Activated T-helper 9 cell treated with anti-CD3 and anti-CD28 coated beads, Interleukin-2, amount 50 U/mL, for 16 hours (primary cell): ENCODE measurements around the gene POMC.
"Not testable (repeated sequence)": the region's sequence is repeated elsewhere in the genome, so short reads cannot be mapped to it uniquely, and the experiment has no call there.

Experiments used
- DNase-seq: peaks from one replicate; pipeline ENCODE4 v3.0.0-alpha.2; 2020; ENCODE audit warnings: low read depth

The POMC gene

DNA sequence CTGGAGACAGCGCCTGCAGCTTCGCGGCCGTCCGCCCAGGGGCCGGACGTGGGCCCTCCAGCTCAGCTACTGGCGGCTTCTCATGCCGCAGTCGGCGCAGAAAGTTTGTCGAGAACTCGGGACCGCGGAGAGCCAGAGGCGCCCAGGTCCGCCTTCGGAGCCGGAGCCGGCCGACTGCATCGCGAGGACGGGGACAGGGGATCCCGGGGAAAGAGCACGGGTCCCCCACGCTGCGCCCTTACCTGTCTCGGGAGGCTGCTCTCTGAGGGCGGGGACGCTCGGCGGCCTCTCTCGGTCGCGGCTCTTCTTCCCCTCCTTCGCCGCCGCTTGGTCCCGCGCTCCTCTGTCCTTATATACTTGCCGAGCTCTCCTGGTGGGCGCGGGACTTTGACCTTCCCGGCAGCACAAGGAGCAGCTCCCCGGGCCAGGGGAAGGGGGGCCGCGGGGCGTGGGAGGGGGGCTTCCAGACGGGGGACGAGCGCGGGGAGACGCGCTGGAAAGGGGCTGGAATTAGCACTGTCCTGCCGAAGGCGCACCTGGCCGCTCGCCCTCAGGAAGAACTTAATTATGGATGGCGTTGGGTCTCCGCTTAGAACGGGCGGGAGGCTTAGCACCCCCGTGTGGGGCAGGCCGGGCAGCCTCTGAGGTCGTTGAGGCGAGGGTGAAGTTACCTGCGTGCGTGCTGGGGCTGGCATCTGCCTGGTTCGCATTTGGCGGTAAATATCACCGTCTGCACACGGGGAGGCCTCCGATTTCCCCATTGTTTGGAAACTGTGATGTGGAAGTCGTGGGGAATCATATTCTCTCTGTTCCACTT is at the start of gene POMC:
Gene POMC, minus strand, starts transcription at position 325 of the 817 bp plus-strand sequence. CDS start 3,808 bp downstream, outside the sequence.
- peak; percentile 5 for DNase-seq

DNA sequence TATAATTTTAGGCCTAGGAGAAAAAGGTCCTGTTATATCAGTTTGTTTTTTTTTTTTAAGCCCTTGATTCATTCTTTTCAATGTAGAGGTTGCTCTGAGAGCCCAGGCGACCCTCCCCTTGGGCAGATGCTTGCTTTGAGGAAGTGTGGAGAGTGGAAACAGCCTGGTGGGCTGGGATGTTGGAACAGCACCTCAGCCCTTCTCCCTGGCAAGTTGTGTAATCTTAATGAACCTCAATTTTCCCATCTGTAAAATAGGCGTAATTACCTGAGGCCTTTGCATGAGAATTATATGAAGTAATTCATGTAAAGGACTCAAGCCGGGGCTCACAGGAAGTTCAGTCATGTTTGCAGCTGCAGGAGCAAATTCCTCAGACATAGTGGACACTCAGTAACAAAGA is 49.7 kb upstream of the POMC start:
- DNase-seq = no peak

DNA sequence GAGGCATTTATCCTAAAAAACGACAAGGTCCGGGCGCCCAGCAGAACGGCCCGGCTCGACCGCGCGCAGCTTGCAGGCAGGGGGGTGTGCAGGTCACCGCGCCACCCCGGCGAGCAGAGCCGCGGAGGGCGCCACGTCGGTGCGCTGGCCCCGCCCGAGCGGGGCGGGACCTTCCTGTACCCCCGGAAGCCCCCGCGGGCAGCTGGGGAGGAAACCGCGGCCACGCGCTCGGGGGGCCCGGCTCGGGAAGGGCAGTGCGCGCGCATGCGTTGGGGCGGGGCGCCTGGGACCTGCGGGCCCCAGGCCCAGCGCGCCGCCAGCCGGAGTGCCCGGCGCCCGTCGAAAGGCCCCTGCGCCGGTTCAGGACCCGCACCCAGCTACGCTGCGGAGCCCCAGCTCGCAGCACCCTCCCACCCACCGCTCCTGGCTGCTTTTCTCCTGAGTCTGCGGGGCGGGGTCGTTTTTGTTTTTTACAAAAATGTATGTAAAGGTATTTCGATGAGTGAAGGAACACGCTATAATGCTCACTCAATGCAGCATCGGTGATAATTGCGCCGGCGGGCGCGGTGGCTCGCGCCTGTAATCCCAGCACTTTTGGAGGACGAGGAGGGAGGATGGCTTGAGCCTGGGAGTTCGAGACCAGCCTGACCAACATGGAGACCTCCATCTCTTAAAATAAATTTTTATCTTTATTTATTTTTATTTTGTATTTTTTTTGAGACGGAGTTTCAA is 47.7 kb upstream of the POMC start:
- DNase-seq = peak; percentile 78

DNA sequence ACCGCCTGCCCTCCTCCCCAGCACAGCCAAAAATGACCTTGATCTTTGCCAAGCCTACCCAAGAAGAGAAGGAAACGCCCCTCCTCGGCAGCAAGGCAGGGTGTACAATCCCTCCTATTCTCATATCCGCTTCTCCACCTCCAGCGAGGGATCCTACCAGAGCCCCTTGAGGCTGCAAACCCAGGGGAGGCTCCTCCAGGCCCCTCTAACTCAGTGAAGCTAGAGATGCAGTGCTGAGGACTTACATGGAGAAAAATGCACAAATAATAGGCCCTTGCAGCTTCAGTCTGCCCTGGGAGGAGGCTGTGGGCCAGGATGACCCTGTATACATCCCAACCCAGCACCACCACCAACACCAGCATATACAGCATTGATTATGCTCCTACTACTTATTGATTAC is 46.9 kb upstream of the POMC start:
- DNase-seq = no peak

DNA sequence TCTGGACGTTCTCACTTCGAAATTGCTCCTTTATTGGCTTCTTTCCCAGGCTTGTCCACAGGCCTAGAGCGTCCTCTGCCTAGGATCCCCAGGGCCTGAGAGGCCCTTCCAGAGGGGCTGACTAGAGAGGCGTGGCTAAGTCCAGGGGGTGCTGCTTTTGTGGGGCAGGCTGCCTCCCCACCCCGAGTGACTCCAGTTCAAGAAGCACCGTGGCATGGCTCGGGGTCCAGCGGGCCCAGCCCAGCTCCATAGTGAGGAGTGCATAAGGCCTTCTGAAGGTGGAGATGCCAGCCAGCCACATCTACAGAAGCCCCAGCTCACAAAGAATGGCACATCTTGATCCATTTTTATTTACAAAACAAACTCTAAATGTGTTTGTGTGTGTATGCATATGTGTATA is 44.8 kb upstream of the POMC start:
- DNase-seq = no peak

DNA sequence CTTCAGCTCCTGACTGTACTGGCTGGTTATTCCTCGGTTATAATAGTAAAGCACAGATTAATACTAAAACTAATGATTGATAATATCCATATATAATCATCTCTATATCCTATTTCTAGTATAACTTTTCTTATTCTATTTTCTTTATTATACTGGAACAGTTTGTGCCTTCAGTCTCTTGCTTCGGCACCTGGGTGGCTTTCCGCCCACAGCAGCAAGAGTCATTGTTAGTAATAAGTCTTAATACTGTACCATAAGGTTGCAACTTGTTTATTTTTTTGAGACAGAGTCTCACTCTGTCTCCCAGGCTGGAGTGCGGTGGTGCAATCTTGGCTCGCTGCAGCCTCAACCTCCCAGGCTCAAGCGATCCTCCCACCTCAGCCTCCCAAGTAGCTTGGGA is 42.5 kb upstream of the POMC start:
- DNase-seq = not testable (repeated sequence)

DNA sequence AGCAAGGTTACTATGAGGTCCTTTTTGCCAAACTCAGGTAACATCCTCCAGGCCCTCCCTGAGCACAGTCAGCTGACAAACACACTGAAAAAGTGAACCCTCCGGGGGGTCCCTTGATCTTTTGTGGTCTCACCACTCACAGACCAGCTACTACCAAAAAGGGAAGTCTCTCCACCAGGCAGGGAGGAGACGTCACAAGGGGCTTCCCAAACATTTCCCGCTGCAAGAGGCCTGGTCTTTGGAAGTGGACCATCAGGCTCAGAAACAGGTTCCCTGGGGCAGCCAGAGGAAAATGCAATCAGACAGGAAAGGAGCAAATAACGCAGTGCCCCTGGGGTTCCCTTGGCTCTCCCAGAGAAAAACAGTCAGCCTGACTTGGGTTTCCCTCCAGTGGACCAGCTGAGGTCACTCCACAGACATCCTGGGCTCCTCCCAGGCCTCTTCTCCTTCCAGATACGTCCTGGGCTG is 38.7 kb upstream of the POMC start:
- no peak for DNase-seq

DNA sequence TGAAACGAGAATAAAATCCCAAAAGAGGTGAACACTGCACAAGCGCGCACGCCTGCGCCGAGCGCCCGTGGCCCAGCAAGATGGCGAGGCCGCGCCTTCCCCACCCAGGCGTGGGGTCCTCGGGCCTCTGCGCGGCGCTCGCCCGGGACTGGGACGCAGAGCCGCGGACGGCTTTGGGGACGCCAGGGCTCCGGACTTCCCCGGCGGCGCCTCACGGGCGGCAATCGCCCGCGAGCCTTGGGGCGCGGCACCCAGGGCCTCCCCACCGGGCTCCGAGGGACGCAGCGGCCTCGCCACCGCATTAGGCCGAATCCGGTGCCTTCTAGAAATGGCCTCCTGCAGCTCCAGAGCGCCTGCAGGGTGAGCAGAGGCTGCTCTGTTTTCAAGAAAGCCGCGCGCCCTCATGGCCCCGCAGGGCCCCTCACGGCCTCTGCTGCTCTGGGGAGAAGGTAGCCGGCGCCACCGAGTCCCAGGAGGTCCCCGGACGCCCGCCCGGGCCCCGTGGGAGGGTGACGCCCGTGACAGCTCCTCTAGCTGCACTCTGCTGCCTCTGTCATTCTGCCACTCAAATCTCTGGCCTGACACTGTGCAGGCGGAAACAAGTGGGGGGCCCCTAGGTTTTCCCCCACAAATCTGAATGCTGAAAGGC is 35.9 kb upstream of the POMC start:
- no peak for DNase-seq

DNA sequence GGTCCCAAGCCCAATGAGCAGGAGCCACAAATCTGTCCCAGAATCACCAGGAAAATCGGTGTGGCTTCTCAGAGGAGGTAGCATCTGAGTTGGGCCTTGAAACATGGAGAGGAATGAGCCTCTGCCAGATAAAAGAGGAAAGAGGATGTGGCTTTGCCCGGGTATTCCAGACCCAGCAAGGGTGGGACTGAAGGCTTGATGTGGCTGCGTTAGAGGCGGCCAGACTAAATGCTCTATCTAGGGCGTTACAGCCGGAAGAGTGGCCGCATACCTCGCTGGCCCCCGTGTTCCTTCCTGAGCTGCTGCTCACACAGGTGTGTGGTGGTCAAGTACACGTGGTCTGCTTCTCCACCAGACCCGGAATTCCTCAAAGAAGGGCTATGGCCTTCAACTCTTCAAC is 33.9 kb upstream of the POMC start:
- no peak for DNase-seq

DNA sequence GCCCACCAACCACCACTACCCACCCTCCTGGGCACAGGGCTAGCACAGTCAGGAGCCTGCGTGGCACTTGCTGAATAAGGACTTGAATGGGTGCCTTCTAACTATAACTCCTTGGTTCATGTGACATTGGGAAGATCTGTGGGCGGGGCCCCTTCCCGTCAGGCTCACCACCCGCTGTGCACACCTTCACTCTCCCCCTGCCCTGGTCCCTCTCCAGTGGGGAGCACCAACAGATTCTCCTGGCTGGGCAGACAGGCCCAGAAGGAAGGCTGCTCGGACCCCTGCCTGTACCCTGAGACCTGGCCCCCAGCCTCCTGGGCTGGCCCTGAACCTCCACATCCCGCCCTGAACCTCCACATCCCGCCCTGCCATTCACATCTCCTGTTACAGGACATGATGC is 33.4 kb upstream of the POMC start:
- DNase-seq = no peak

DNA sequence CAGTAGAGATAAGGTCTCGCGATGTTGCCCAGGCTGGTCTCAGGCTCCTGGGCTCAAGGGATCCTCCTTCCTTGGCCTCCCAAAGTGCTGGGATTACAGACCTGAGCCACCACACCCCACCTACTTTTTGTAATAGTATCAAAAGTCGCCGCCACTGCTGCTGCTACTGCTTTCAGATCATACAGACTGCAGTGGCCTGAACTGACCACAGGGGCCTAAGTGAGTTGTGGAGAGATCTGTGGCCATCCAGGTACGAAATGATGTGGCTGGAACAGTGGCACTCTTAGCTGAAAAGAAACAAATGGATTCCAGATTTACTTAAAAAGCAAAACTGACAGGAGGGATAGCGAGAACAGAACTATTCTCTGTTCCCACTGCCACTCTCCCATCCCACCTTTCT is 32.9 kb upstream of the POMC start:
- no peak for DNase-seq

DNA sequence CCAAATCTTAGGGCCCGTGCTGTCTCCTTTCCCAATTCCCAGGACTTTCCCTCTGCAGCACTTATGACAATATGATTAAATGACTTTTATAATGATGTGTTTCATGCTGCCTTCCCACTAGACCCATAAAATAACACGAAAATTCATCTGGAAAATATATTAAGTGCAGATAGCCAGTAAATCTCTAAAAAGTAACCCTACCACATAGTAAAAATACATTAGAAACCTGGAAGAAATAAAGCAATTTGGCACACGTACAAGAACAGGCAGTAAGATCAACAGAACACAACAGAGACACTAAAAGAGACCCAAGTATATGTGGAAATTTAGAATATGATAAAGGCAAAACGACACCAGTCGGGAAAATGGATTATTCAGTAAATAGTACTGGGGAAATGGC is 30.2 kb upstream of the POMC start:
- no peak for DNase-seq

DNA sequence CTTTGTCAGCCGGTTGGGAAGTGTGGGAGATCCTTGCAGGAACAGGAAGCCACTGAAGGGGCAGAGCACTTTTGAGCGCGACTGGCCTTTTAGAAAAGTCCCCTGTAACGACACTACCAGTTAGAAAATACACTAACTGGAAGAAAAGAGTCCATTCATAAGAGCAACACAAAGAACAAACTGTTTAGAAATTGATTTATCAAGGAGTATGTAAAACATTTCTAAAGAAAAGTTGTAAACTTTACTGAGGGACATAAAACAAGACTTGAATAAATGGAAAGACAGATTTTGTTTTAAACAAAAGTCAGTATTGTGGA is 29.8 kb upstream of the POMC start:
- no peak for DNase-seq

DNA sequence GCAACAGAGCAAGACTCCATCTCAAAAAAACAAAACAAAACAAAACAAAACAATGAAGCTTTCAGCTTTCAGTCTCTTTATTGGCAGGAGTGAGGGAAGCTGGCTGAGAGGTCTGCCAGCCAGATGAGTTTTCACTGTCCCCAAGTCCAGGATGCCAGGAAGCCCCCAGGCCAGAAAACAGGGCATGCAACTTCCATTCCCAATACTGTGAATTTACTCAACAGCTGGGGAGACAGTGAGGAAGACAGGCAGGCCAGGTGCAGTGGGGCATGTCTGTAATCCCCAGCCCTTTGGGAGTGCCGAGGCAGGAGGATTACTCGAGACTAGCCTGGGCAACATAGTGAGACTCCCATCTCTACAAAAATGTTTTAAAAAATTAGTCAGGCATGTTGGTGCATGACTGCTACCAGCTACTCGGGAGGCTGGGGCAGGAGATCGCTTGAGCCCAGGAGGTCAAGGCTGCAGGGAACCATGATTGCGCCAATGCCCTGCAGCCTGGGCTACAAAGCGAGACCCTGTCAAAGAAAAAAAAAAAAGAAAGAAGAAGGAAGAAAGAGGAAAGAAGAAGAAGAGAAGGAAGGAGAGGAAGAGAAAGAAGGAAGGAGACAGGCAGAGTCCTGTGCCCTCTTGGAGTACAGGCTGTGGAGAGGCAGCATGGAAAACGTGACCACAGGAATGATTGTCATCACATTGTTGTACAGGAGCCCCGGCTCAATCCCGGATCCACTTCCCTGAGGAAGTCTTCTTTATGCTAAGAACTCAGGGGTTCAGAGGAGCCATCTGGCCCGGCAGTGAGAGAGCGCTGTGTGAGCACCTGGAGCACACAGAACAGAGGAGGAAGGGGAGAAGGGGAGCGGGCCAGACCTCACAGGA is 29.2 kb upstream of the POMC start:
- no peak for DNase-seq

DNA sequence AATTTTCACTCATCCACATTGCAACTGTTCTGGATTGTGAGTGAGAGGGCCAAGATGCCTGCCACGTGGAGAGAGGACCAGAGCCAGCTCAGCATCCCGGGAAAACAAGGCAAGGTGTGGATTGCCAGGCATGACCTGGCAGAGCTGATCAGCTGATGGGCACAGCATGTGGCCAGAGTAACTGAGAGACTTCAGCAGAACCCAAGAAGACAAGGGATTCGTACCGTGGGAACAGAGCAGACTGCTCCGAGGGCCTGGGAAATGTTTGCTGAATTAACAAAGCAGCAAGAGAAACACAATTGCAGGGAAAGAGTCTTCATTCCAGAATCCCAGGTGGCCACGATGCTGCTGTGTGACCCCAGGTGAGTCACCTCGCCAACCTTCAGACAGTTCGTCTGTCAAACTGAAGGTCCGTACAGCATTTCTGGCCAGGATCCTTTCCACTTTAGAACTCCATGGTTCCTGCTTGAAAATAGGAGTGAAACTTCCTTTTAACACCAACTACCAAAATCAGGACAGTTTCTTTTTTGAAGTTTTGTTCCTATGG is 26.3 kb upstream of the POMC start:
- DNase-seq = no peak

DNA sequence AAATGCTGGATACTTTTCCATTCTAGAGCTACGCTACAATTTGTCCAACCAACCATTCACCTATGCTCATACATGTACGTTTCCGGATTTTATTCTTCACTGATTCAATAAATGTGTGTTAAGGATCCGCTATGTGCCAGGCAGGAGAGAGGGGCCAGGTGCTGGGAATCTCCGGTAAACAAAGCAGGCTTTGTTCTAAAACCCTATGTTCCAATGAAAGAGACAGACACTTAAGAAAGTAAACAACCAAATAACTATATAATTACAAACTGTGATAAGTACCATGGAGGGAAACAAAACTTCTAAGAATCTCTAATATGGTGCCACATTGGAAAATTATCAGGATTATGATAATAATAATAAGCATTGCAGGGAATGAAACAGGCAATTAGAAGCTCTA is 22.2 kb upstream of the POMC start:
- DNase-seq = no peak

DNA sequence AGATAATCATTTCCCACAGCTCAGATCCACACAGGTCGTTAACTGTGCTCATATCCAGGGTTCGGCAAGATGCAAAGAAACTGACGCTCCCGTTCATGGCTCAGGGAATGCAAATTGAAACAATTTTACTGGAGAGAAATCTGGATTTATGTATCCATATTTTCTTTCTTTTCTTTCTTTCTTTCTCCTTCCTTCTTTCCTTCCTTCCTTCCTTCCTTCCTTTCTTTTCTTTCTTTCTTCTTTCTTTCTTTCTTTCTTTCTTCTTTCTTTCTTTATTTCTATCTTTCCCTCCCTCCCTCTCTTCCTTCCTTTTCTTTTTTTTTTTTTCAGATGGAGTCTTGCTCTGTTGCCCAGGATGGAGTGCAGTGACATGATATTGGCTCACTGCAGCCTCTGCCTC is 20.0 kb upstream of the POMC start:
- no peak for DNase-seq

DNA sequence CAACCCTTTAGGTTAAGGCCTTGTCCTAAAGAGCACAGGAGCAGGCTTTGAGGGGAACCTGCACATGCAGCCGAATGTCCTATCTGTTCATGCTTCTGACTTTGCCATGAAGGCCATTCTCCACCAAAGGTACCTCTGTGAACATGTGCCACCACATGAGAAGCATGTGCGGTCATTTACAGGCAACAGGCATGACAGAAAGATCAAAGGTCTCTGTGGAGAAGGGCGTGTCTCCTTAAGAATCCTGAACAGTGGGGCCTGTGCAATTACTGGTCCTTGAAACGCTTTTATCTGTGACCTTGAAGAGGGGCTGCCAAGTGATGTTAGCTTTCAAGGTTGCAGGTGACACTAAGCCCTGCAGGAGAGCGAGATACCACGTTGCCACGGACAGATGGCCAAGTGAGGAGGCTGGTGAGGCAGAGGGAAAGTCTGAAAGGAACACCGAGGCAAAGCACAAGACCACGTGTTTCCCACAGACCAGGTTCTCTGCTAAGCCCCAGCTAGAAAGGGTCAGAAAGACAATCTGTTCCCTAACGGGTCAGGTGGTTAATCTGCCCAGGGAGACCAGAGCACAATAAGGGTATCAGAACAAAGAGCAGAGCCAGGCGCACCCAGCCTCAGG is 19.5 kb upstream of the POMC start:
- no peak for DNase-seq

DNA sequence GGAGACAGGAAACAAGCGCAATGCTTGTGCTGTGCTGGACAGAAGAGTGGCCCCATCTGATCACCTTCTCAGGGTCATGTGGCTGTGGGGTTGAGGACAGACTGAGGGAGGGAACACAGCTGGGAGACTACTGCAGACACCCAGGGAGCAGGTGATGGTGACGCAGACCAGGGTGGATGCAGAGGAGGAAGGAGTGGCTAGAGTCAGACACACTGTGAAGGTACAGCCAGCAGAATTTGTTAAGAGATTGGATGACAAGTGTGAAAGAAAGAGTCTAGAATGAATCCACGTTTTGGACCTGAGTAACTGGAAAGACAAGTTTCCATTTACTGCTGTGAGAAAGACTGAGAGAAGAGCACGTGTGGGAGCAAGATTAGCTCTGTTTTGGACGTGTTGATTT is 15.9 kb upstream of the POMC start:
- DNase-seq = no peak

DNA sequence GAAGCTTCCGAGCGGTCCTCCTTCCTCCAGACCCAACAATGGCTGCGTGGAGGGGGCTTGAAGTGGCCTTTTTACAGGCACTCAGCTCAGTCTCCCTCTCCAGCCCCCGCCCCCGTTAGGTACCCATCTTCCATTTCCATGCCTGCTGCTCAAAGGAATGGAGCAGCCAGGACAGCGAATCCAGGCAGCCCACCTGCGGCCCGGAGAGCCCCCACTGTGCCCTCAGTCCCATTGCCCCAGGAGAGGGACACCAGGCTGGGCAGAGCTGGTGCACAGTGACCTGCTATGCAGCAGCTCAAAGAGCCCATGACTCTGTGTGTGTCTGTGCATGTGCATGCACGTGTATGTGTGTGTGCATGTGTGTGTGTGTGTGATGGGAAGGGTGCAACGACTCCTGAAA is 10.6 kb upstream of the POMC start:
- DNase-seq = no peak

DNA sequence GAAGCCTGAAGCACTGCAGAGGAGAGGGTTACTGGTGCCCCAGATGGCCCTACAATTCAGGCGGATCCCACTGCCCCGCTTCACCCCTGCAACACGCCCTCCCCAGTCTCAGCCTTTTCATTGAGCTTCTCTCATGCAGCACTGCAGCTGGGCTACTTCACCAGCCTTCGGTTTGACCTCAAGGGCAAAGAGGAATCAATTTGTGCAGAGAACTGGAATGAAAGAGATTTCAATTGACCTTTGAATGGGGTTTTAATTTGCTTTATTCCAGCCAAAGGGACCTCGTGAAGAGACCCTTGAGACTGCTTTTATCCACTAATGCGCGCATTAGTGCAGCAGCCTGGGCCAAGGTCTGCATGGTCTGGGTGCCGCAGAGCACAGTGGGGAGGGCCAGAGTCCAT is 8.8 kb upstream of the POMC start:
- DNase-seq = no peak
